ENCODE data around the gene SDK1. TPM values are rescaled to one million over a fixed set of nuclear protein-coding genes. Genes with fewer than 3 reads are reported as not detected.

Gene SDK1
- total RNA-seq, 1 experiment from 2014 or later: 7.1 TPM

GRCh38 chr7:3989723-3990122 is 688.7 kb downstream of the SDK1 start:
- ChIA-PET CTCF (no interaction called here), POLR2A (no interaction called here)
- BruUV-seq (replicated peaks): no TSS peak
- no peak overlapping the region for H3K4me3 Mint-ChIP-seq (ENCODE audit: unreplicated experiment)
- Histone ChIP-seq H3K9me3 (no peaks in the 10 kb centered on the region), H3K36me3 (ENCODE audit: control insufficient read depth, insufficient read depth, low read length) (no peaks in the 10 kb centered on the region), H3K4me1 (no peaks in the 10 kb centered on the region), H3K4me3 (ENCODE audit: low read depth, low read length) (no peak overlapping the region), H3K27me3 (replicated peaks; ENCODE audit: control insufficient read depth, insufficient read depth, low read length) (no peaks in the 10 kb centered on the region)
- H3K4me1 Mint-ChIP-seq (ENCODE audit: low read depth, unreplicated experiment): no peaks in the 10 kb centered on the region
- no peak overlapping the region for H3K27ac Mint-ChIP-seq (ENCODE audit: unreplicated experiment)
- intact Hi-C loops (cut with micrococcal nuclease; ENCODE audit: unreplicated experiment): no loop called here
- H3K27me3 Mint-ChIP-seq (ENCODE audit: insufficient read depth, unreplicated experiment): no peaks in the 10 kb centered on the region
- DNase-seq: no peak
- H3K9me3 Mint-ChIP-seq (ENCODE audit: unreplicated experiment): no peaks in the 10 kb centered on the region
- H3K36me3 Mint-ChIP-seq (ENCODE audit: insufficient read depth, unreplicated experiment): no peaks in the 10 kb centered on the region
- TF ChIP-seq CTCF (IDR thresholded peaks at IDR 0.05; ENCODE audit: insufficient read depth in 1 of 2, low read depth in 1 of 2, low read length in 1 of 2, severe bottlenecking in 1 of 2, unreplicated experiment in 1 of 2): no peak

- no peaks in the 10 kb centered on the region for H3K9me3 Mint-ChIP-seq (ENCODE audit: unreplicated experiment)
- intact Hi-C loops (cut with micrococcal nuclease; ENCODE audit: unreplicated experiment): no loop called here
- H3K4me1 ChIP-seq: no peaks in the 10 kb centered on the region
- H3K36me3 Mint-ChIP-seq (ENCODE audit: insufficient read depth, unreplicated experiment): no peaks in the 10 kb centered on the region
- no peak for TF ChIP-seq CTCF (IDR thresholded peaks at IDR 0.05; ENCODE audit: insufficient read depth in 1 of 2, low read depth in 1 of 2, low read length in 1 of 2, severe bottlenecking in 1 of 2, unreplicated experiment in 1 of 2)
- no peaks in the 10 kb centered on the region for H3K27me3 Mint-ChIP-seq (ENCODE audit: insufficient read depth, unreplicated experiment)
- no peaks in the 10 kb centered on the region for H3K9me3 ChIP-seq
- H3K36me3 ChIP-seq (ENCODE audit: control insufficient read depth, insufficient read depth, low read length): no peaks in the 10 kb centered on the region
- H3K27ac Mint-ChIP-seq (ENCODE audit: unreplicated experiment): no peak overlapping the region
- H3K4me1 Mint-ChIP-seq (ENCODE audit: low read depth, unreplicated experiment): no peaks in the 10 kb centered on the region
- H3K27me3 ChIP-seq (replicated peaks; ENCODE audit: control insufficient read depth, insufficient read depth, low read length): no peaks in the 10 kb centered on the region
- H3K4me3 ChIP-seq (ENCODE audit: low read depth, low read length): no peak overlapping the region
- no peak overlapping the region for H3K4me3 Mint-ChIP-seq (ENCODE audit: unreplicated experiment)
- no TSS peak for BruUV-seq (replicated peaks)
- ChIA-PET POLR2A (no interaction called here), CTCF (interaction anchor here (0.6 kb wide), 1 partner anchor 12 kb away, joined by 3 read pairs; no protein-coding TSS in a partner anchor)
- DNase-seq: no peak
Observed at GRCh38 chr7:3991731-3992231, 690.7 kb downstream of the SDK1 start.

- Histone ChIP-seq H3K27me3 (replicated peaks; ENCODE audit: control insufficient read depth, insufficient read depth, low read length) (no peaks in the 10 kb centered on the region), H3K4me1 (no peaks in the 10 kb centered on the region), H3K4me3 (ENCODE audit: low read depth, low read length) (no peak overlapping the region), H3K9me3 (no peaks in the 10 kb centered on the region), H3K36me3 (ENCODE audit: control insufficient read depth, insufficient read depth, low read length) (no peaks in the 10 kb centered on the region)
- Mint-ChIP-seq H3K9me3 (ENCODE audit: unreplicated experiment) (no peaks in the 10 kb centered on the region), H3K27ac (ENCODE audit: unreplicated experiment) (no peak overlapping the region), H3K4me1 (ENCODE audit: low read depth, unreplicated experiment) (no peaks in the 10 kb centered on the region), H3K27me3 (ENCODE audit: insufficient read depth, unreplicated experiment) (no peaks in the 10 kb centered on the region), H3K36me3 (ENCODE audit: insufficient read depth, unreplicated experiment) (no peaks in the 10 kb centered on the region), H3K4me3 (ENCODE audit: unreplicated experiment) (no peak overlapping the region)
- ChIA-PET CTCF (no interaction called here), POLR2A (no interaction called here)
- TF ChIP-seq CTCF (IDR thresholded peaks at IDR 0.05; ENCODE audit: insufficient read depth in 1 of 2, low read depth in 1 of 2, low read length in 1 of 2, severe bottlenecking in 1 of 2, unreplicated experiment in 1 of 2): no peak
- BruUV-seq (replicated peaks): no TSS peak
- intact Hi-C loops (cut with micrococcal nuclease; ENCODE audit: unreplicated experiment): no loop called here
- no peak for DNase-seq
Observed at GRCh38 chr7:3992841-3993240, 691.8 kb downstream of the SDK1 start.

All from Caco-2 (cell line).